GM12892 (cell line): ENCODE data around the gene PTPRN2.

ENCODE experiments used
- POLR2A ChIP-seq: IDR thresholded peaks from 2 replicates; pipeline ENCODE4 v1.6.1; 2011; ENCODE audit warnings: low read depth, low read length, control low read depth
- POLR2AphosphoS5 ChIP-seq: IDR thresholded peaks from 2 replicates; pipeline ENCODE4 v1.6.1; 2011; ENCODE audit warnings: low read depth, low read length, control low read depth
- TAF1 ChIP-seq: IDR thresholded peaks from 2 replicates; pipeline ENCODE4 v1.6.1; 2011; ENCODE audit warnings: low read depth, mild to moderate bottlenecking, control low read depth, low read length, borderline replicate concordance

GRCh38 chr7:158614700-158615099, 27.1 kb upstream of the PTPRN2 start:
- no peak for TF ChIP-seq POLR2A
- no peak for TF ChIP-seq POLR2AphosphoS5
- TF ChIP-seq TAF1 = no peak
